ENCODE measurements around the gene NR6A1. TPM values are rescaled to one million over a fixed set of nuclear protein-coding genes. Genes with fewer than 3 reads are reported as not detected.

NR6A1 gene
- total and polyA plus RNA-seq, 5 donors from 2014 or later = 0.05 TPM; not detected in 4

DNA sequence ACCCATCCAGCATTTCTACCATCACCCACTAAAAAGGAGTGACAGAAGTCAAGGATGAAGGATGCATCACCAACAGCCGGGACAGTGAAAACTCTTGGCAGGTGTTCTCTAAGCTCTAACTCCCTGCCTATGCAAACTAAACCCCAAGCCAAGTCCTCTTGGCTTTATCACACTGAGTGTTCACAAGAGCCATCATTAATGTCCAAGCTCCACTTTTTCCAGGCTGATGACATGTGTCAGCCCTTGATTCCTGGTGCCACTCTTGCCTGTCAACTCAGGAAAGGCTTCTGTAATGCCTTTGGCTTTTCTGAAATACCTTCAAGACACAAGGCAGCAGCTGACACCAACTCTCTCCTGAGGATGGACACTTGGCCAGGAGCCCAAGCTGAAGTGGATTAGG lies 86.9 kb downstream of the NR6A1 start:
- Mint-ChIP-seq H3K36me3 (no peaks in the 10 kb centered on the region), H3K4me3 (no peak overlapping the region), H3K27me3 (peaks cover 21% of the 10 kb centered on the region), H3K27ac (no peak overlapping the region), H3K4me1 (no peaks in the 10 kb centered on the region), H3K9me3 (no peaks in the 10 kb centered on the region)
- no peak overlapping the region for H3K27ac ChIP-seq (ENCODE audit: insufficient read depth, low read length, poor library complexity, severe bottlenecking)
- H3K4me3 ChIP-seq (ENCODE audit: low read depth, low read length) = no peak overlapping the region
- peaks cover 6% of the 10 kb centered on the region for H3K27me3 ChIP-seq (ENCODE audit: control insufficient read depth, insufficient read depth, low read length)
- no peaks in the 10 kb centered on the region for H3K9me3 ChIP-seq (ENCODE audit: control insufficient read depth in 2 of 2, low read length in 2 of 2)
- H3K4me1 ChIP-seq (ENCODE audit: control insufficient read depth, insufficient read depth, low read length, poor library complexity, severe bottlenecking) = no peaks in the 10 kb centered on the region
- no peaks in the 10 kb centered on the region for H3K36me3 ChIP-seq (ENCODE audit: control insufficient read depth, insufficient read depth, low read length)
- DNase-seq = no peak
- ATAC-seq (ENCODE audit: low read depth in 2 of 2) = no peak

- Mint-ChIP-seq H3K36me3 (no peaks in the 10 kb centered on the region), H3K27me3 (peaks cover 24% of the 10 kb centered on the region)
Observed at GRCh38 chr9:124683043-124683442, 88.1 kb downstream of the NR6A1 start.

GRCh38 chr9:124680714-124681390 lies 90.3 kb downstream of the NR6A1 start:
- H3K4me3 ChIP-seq (ENCODE audit: low read depth, low read length) = no peak overlapping the region
- no peaks in the 10 kb centered on the region for H3K4me1 ChIP-seq (ENCODE audit: control insufficient read depth, insufficient read depth, low read length, poor library complexity, severe bottlenecking)
- ATAC-seq (ENCODE audit: low read depth in 2 of 2) = no peak
- Mint-ChIP-seq H3K27ac (no peak overlapping the region), H3K27me3 (peaks cover 33% of the 10 kb centered on the region), H3K4me3 (no peak overlapping the region), H3K9me3 (no peaks in the 10 kb centered on the region), H3K36me3 (no peaks in the 10 kb centered on the region), H3K4me1 (peaks cover 0 to 2% (median 0%) of the 10 kb centered on the region in 4 donors)
- H3K36me3 ChIP-seq (ENCODE audit: control insufficient read depth, insufficient read depth, low read length) = no peaks in the 10 kb centered on the region
- H3K27me3 ChIP-seq (ENCODE audit: control insufficient read depth, insufficient read depth, low read length) = peaks cover 17% of the 10 kb centered on the region
- H3K9me3 ChIP-seq (ENCODE audit: control insufficient read depth in 2 of 2, low read length in 2 of 2) = no peaks in the 10 kb centered on the region
- no peak overlapping the region for H3K27ac ChIP-seq (ENCODE audit: insufficient read depth, low read length, poor library complexity, severe bottlenecking)
- DNase-seq = no peak

More at GRCh38 chr9:124683043-124683442, 88.1 kb downstream of the NR6A1 start:
- peaks cover 0 to 2% (median 0%) of the 10 kb centered on the region in 4 donors for H3K4me1 Mint-ChIP-seq
- Histone ChIP-seq H3K4me3 (ENCODE audit: low read depth, low read length) (no peak overlapping the region), H3K4me1 (ENCODE audit: control insufficient read depth, insufficient read depth, low read length, poor library complexity, severe bottlenecking) (no peaks in the 10 kb centered on the region), H3K27me3 (ENCODE audit: control insufficient read depth, insufficient read depth, low read length) (peaks cover 12% of the 10 kb centered on the region), H3K27ac (ENCODE audit: insufficient read depth, low read length, poor library complexity, severe bottlenecking) (no peak overlapping the region), H3K36me3 (ENCODE audit: control insufficient read depth, insufficient read depth, low read length) (no peaks in the 10 kb centered on the region), H3K9me3 (ENCODE audit: control insufficient read depth in 2 of 2, low read length in 2 of 2) (no peaks in the 10 kb centered on the region)
- no peak overlapping the region for H3K27ac Mint-ChIP-seq
- no peak overlapping the region for H3K4me3 Mint-ChIP-seq
- ATAC-seq (ENCODE audit: low read depth in 2 of 2) (no peak), DNase-seq (no peak)
- no peaks in the 10 kb centered on the region for H3K9me3 Mint-ChIP-seq

- Histone ChIP-seq H3K27ac (ENCODE audit: insufficient read depth, low read length, poor library complexity, severe bottlenecking) (no peak overlapping the region), H3K9me3 (ENCODE audit: control insufficient read depth in 2 of 2, low read length in 2 of 2) (no peaks in the 10 kb centered on the region), H3K4me3 (ENCODE audit: low read depth, low read length) (no peak overlapping the region), H3K36me3 (ENCODE audit: control insufficient read depth, insufficient read depth, low read length) (no peaks in the 10 kb centered on the region), H3K27me3 (ENCODE audit: control insufficient read depth, insufficient read depth, low read length) (peaks cover 21% of the 10 kb centered on the region), H3K4me1 (ENCODE audit: control insufficient read depth, insufficient read depth, low read length, poor library complexity, severe bottlenecking) (no peaks in the 10 kb centered on the region)
- ATAC-seq (ENCODE audit: low read depth in 2 of 2) (no peak), DNase-seq (no peak)
- Mint-ChIP-seq H3K4me3 (no peak overlapping the region), H3K4me1 (peaks cover 0 to 2% (median 0%) of the 10 kb centered on the region in 4 donors), H3K27me3 (peaks cover 35% of the 10 kb centered on the region), H3K9me3 (no peaks in the 10 kb centered on the region), H3K27ac (no peak overlapping the region), H3K36me3 (no peaks in the 10 kb centered on the region)
Observed at GRCh38 chr9:124680049-124680448, 91.1 kb downstream of the NR6A1 start.

DNA sequence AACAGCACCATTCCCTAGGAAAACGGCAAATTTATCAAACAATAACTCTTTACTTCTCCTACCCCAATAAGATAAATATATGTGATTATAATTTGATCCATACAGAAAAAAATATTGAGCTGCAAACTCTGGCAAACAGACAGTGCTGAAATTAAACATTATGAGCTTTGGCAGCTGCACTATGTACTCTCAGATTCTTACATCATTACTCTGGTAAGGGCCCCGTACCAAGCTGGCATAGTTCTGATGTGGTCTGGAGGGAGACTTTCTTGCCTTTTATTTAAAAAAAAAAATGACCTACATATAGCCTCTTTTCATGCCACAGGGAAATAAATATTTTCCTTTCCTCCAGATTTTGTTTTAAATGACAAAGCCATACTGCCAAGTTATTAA lies 95.0 kb downstream of the NR6A1 start:
- Mint-ChIP-seq H3K9me3 (no peaks in the 10 kb centered on the region), H3K36me3 (no peaks in the 10 kb centered on the region), H3K4me3 (no peak overlapping the region), H3K27me3 (peaks cover 45% of the 10 kb centered on the region), H3K27ac (no peak overlapping the region), H3K4me1 (peaks cover 0 to 12% (median 6%) of the 10 kb centered on the region in 4 donors)
- H3K27me3 ChIP-seq (ENCODE audit: control insufficient read depth, insufficient read depth, low read length) = peaks cover 20% of the 10 kb centered on the region
- H3K4me1 ChIP-seq (ENCODE audit: control insufficient read depth, insufficient read depth, low read length, poor library complexity, severe bottlenecking) = no peaks in the 10 kb centered on the region
- no peak overlapping the region for H3K27ac ChIP-seq (ENCODE audit: insufficient read depth, low read length, poor library complexity, severe bottlenecking)
- H3K4me3 ChIP-seq (ENCODE audit: low read depth, low read length) = no peak overlapping the region
- no peaks in the 10 kb centered on the region for H3K36me3 ChIP-seq (ENCODE audit: control insufficient read depth, insufficient read depth, low read length)
- H3K9me3 ChIP-seq (ENCODE audit: control insufficient read depth in 2 of 2, low read length in 2 of 2) = no peaks in the 10 kb centered on the region
- ATAC-seq (ENCODE audit: low read depth in 2 of 2) (no peak), DNase-seq (no peak)

DNA sequence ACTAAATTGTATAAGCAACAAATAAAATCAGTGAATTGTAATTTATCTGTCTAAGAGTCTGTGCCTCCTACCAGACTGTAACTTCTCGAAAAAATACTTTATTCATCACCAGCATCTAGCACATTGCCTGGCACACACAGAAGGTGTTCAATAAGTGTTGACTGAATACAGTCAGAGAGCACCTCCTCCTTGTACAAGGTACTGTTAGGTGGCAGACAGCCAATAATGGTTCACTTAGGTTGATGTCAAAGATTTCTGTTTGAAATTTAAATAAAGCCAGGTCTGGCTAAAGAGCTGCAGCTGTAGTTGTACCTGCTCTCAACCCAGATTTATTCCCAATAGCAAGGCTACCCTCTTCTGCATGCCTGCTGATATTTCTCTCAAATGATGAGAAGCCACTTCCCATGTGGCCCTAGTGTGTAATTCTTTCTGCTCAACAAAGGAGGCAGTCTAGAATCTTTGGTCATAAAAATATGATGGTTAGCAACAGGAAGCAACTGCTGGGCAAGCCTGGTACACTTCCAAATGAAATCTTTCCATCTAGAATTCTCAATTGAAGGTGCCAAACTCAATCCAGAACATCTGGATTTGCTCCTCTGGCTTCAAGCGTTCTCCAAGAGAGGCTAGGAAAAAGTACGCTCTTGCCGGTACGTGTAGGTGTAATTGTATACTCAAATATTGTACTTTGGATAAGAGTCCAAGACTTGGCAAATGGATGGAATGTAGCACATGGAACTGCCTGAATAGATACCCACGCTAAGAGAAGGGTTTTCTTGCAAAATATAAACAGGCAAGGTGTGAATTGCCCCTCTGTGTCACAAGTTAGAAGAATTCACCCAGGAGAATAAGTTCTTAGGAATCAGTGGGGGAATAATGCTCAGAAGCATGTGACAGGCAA lies 95.6 kb downstream of the NR6A1 start:
- peak in 1 of 3 donors; percentile 15 for DNase-seq
- Mint-ChIP-seq H3K36me3 (no peaks in the 10 kb centered on the region), H3K27me3 (peaks cover 41% of the 10 kb centered on the region), H3K27ac (no peak overlapping the region), H3K4me1 (peaks cover 0 to 12% (median 6%) of the 10 kb centered on the region in 4 donors), H3K9me3 (no peaks in the 10 kb centered on the region), H3K4me3 (no peak overlapping the region)
- no peak overlapping the region for H3K27ac ChIP-seq (ENCODE audit: insufficient read depth, low read length, poor library complexity, severe bottlenecking)
- ATAC-seq (ENCODE audit: low read depth in 2 of 2) = no peak
- H3K36me3 ChIP-seq (ENCODE audit: control insufficient read depth, insufficient read depth, low read length) = no peaks in the 10 kb centered on the region
- no peaks in the 10 kb centered on the region for H3K4me1 ChIP-seq (ENCODE audit: control insufficient read depth, insufficient read depth, low read length, poor library complexity, severe bottlenecking)
- H3K27me3 ChIP-seq (ENCODE audit: control insufficient read depth, insufficient read depth, low read length) = peaks cover 19% of the 10 kb centered on the region
- H3K9me3 ChIP-seq (ENCODE audit: control insufficient read depth in 2 of 2, low read length in 2 of 2) = no peaks in the 10 kb centered on the region
- no peak overlapping the region for H3K4me3 ChIP-seq (ENCODE audit: low read depth, low read length)

DNA sequence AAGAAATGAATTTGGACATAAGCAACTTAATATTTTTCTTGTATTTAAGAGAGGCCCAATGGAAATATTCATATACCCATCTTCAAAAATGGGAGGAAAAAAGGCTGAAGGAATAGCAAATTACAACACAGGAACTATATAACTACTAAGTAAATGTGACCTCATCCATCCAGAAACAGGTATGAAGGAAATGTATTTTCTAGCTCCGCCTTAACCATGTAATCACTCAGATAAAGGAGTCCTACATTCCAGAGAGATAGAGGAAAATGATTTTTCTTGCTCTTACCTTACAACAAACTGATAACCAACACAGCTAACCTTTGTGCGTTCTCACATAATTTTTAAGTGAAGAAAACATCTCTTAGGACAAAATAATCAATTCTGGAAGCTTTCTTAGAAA lies 96.5 kb downstream of the NR6A1 start:
- no peaks in the 10 kb centered on the region for H3K4me1 ChIP-seq (ENCODE audit: control insufficient read depth, insufficient read depth, low read length, poor library complexity, severe bottlenecking)
- H3K36me3 ChIP-seq (ENCODE audit: control insufficient read depth, insufficient read depth, low read length) = no peaks in the 10 kb centered on the region
- Mint-ChIP-seq H3K27ac (no peak overlapping the region), H3K9me3 (no peaks in the 10 kb centered on the region), H3K27me3 (peaks cover 41% of the 10 kb centered on the region), H3K4me3 (no peak overlapping the region), H3K4me1 (peaks cover 0 to 12% (median 6%) of the 10 kb centered on the region in 4 donors), H3K36me3 (no peaks in the 10 kb centered on the region)
- H3K27ac ChIP-seq (ENCODE audit: insufficient read depth, low read length, poor library complexity, severe bottlenecking) = no peak overlapping the region
- ATAC-seq (ENCODE audit: low read depth in 2 of 2) = no peak
- no peaks in the 10 kb centered on the region for H3K9me3 ChIP-seq (ENCODE audit: control insufficient read depth in 2 of 2, low read length in 2 of 2)
- no peak for DNase-seq
- H3K4me3 ChIP-seq (ENCODE audit: low read depth, low read length) = no peak overlapping the region
- peaks cover 18% of the 10 kb centered on the region for H3K27me3 ChIP-seq (ENCODE audit: control insufficient read depth, insufficient read depth, low read length)
